ENCODE results near the gene CBFB.

CBFB gene

DNA sequence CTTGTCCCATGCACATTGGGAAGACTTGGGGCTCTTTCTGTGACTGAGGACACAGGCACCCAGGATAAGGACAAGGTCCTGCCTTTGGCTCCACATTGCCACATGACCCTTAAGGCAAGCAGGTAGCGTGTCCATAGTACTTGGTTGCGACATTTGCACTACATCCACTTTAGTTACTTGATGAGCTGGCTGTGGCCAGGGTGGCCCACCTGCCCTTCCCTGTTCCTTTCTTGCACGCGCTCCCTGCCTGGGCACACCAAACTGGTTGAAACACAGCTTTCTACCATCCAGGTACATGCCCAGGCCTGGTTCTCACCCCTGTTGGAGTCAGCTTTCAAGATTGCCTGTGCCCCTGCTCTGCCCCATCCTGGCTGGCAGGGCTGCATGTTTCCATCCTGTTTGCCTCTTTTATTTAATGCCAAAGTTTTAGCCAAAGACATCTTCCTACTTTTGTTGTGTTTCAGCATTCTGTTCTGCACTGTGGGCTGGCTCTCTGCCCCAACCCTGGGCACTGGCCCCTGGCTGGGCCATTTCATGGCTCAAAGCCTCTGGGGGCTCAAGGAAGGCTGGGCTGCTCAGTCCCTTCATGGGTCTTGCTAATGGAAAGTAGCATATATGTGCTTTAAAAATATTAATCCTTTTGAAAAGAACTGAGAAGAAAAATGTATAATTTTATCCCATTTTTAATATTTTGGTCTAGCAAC lies 118.6 kb downstream of the CBFB start:
- DNase-seq (no peak), ATAC-seq (ENCODE audit: insufficient read depth, low read depth) (no peak)
- H3K27me3 ChIP-seq (ENCODE audit: insufficient read depth, low read length, poor library complexity), result no peaks in the 10 kb centered on the region
- no peak overlapping the region for H3K9ac ChIP-seq (ENCODE audit: low read depth, low read length)
- TF ChIP-seq, protein P1, sequence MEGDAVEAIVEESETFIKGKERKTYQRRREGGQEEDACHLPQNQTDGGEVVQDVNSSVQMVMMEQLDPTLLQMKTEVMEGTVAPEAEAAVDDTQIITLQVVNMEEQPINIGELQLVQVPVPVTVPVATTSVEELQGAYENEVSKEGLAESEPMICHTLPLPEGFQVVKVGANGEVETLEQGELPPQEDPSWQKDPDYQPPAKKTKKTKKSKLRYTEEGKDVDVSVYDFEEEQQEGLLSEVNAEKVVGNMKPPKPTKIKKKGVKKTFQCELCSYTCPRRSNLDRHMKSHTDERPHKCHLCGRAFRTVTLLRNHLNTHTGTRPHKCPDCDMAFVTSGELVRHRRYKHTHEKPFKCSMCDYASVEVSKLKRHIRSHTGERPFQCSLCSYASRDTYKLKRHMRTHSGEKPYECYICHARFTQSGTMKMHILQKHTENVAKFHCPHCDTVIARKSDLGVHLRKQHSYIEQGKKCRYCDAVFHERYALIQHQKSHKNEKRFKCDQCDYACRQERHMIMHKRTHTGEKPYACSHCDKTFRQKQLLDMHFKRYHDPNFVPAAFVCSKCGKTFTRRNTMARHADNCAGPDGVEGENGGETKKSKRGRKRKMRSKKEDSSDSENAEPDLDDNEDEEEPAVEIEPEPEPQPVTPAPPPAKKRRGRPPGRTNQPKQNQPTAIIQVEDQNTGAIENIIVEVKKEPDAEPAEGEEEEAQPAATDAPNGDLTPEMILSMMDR (IDR thresholded peaks at IDR 0.05; ENCODE audit: borderline replicate concordance, extremely low read depth, low read length, poor library complexity, severe bottlenecking), result no peak
- no peak for TF ChIP-seq EZH2 (IDR thresholded peaks at IDR 0.05; ENCODE audit: borderline replicate concordance, low read depth, low read length, severe bottlenecking)
- no peak overlapping the region for H3K4me2 ChIP-seq (ENCODE audit: insufficient read depth, low read length)
- no peaks in the 10 kb centered on the region for H3K9me3 ChIP-seq (ENCODE audit: insufficient read depth, low read length, severe bottlenecking)
- peaks cover 11% of the 10 kb centered on the region; the same call in 1 of the 2 replicates for H4K20me1 ChIP-seq (ENCODE audit: insufficient read depth, low read length)
- no peak overlapping the region for H3K4me3 ChIP-seq (ENCODE audit: low read depth in 1 of 2, low read length in 2 of 2)
- peaks cover 62% of the 10 kb centered on the region for H3K36me3 ChIP-seq (ENCODE audit: insufficient read depth, low read length)
- no peaks in the 10 kb centered on the region for H3K4me1 ChIP-seq (ENCODE audit: insufficient read depth, low read length)
- no peak overlapping the region for H2AFZ ChIP-seq (ENCODE audit: low read depth, low read length)
- no peaks in the 10 kb centered on the region for H3K79me2 ChIP-seq (ENCODE audit: insufficient read depth, low read length)
- H3K27ac ChIP-seq (ENCODE audit: low read length), result no peak overlapping the region

DNA sequence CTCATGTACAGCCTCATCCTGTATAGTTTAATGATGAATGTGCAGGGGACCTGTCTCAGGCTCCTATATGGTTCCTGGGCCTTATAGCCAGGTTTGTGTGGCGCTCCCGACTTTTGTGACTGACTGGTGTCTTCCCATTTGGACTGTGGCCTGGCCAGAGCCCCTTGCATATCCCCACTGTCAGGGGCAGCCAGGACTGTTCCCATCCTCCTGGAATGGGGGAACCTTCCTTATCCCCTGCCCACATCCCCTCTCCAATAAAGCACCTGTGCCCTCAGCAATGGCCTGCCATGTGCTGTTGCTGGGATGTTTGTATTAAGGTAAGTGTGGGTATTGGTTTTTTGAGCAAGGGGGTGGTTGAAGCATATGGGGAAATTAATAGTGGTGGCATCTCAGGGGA lies 119.3 kb downstream of the CBFB start:
- no peaks in the 10 kb centered on the region for H3K79me2 ChIP-seq (ENCODE audit: insufficient read depth, low read length)
- H3K36me3 ChIP-seq (ENCODE audit: insufficient read depth, low read length), result peaks cover 55% of the 10 kb centered on the region
- no peaks in the 10 kb centered on the region for H3K27me3 ChIP-seq (ENCODE audit: insufficient read depth, low read length, poor library complexity)
- no peak overlapping the region for H3K27ac ChIP-seq (ENCODE audit: low read length)
- no peaks in the 10 kb centered on the region for H3K4me1 ChIP-seq (ENCODE audit: insufficient read depth, low read length)
- ATAC-seq (ENCODE audit: insufficient read depth, low read depth) (no peak), DNase-seq (no peak)
- no peaks in the 10 kb centered on the region for H3K9me3 ChIP-seq (ENCODE audit: insufficient read depth, low read length, severe bottlenecking)
- H3K4me2 ChIP-seq (ENCODE audit: insufficient read depth, low read length), result no peak overlapping the region
- no peak overlapping the region for H3K9ac ChIP-seq (ENCODE audit: low read depth, low read length)
- no peak overlapping the region for H3K4me3 ChIP-seq (ENCODE audit: low read depth in 1 of 2, low read length in 2 of 2)
- H4K20me1 ChIP-seq (ENCODE audit: insufficient read depth, low read length), result peaks cover 11% of the 10 kb centered on the region; the same call in 1 of the 2 replicates
- no peak for TF ChIP-seq EZH2 (IDR thresholded peaks at IDR 0.05; ENCODE audit: borderline replicate concordance, low read depth, low read length, severe bottlenecking)
- TF ChIP-seq, protein P1 (IDR thresholded peaks at IDR 0.05; ENCODE audit: borderline replicate concordance, extremely low read depth, low read length, poor library complexity, severe bottlenecking), result no peak
- no peak overlapping the region for H2AFZ ChIP-seq (ENCODE audit: low read depth, low read length)

DNA sequence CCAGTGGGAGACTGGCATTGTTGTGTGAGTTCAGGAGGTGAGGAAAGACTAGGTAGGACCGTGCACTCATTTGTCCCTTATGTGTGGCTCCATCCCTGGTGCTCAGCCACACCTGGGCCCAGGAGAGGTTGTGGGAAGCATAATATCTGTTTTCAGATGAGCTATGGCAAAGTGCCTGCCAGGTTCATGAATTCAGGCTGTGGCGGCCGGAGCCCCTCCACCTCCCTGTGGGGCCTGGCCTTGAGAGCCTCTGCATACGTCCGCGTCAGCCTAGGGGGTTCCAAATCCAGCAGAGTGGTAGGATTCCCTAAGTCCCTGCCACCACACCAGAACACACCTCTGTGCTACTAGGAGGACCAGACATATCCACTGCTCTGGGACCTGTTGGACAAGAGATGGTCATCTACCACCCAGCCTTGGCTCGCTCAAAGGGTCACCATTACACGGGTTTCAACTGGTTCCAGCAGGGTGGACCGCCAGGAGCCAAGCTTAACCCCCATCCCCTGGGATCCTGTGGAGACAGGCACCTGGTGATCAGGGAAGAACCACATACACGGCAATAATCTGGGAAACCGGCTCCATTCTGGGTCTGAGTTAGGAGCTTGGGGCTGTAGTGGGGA lies 119.8 kb downstream of the CBFB start:
- Histone ChIP-seq H3K36me3 (ENCODE audit: insufficient read depth, low read length) (peaks cover 51% of the 10 kb centered on the region), H3K4me1 (ENCODE audit: insufficient read depth, low read length) (no peaks in the 10 kb centered on the region), H3K27me3 (ENCODE audit: insufficient read depth, low read length, poor library complexity) (no peaks in the 10 kb centered on the region), H4K20me1 (ENCODE audit: insufficient read depth, low read length) (peaks cover 11% of the 10 kb centered on the region; the same call in 1 of the 2 replicates), H3K9ac (ENCODE audit: low read depth, low read length) (no peak overlapping the region), H3K4me2 (ENCODE audit: insufficient read depth, low read length) (no peak overlapping the region), H3K4me3 (ENCODE audit: low read depth in 1 of 2, low read length in 2 of 2) (no peak overlapping the region), H2AFZ (ENCODE audit: low read depth, low read length) (no peak overlapping the region), H3K27ac (ENCODE audit: low read length) (no peak overlapping the region), H3K79me2 (ENCODE audit: insufficient read depth, low read length) (no peaks in the 10 kb centered on the region), H3K9me3 (ENCODE audit: insufficient read depth, low read length, severe bottlenecking) (no peaks in the 10 kb centered on the region)
- TF ChIP-seq EZH2 (IDR thresholded peaks at IDR 0.05; ENCODE audit: borderline replicate concordance, low read depth, low read length, severe bottlenecking), result no peak
- TF ChIP-seq, protein P1 (IDR thresholded peaks at IDR 0.05; ENCODE audit: borderline replicate concordance, extremely low read depth, low read length, poor library complexity, severe bottlenecking), result no peak
- no peak for ATAC-seq (ENCODE audit: insufficient read depth, low read depth)
- DNase-seq, result no peak
